ENCODE data around the gene TTBK2.

GRCh38 chr15:42964476-42964875, 43.9 kb upstream of the TTBK2 start:
- TF ChIP-seq ELF1 (IDR thresholded peaks at IDR 0.05) (no peak), RAD21 (IDR thresholded peaks at IDR 0.05; ENCODE audit: low read length) (no peak), TAF1 (IDR thresholded peaks at IDR 0.05; ENCODE audit: borderline replicate concordance, low read depth, low read length) (no peak), CTCF (IDR thresholded peaks at IDR 0.05) (no peak), RCOR1 (IDR thresholded peaks at IDR 0.05; ENCODE audit: low read length) (no peak), POLR2AphosphoS5 (IDR thresholded peaks at IDR 0.05; ENCODE audit: low read depth, low read length) (no peak), MAX (IDR thresholded peaks at IDR 0.05; ENCODE audit: low read depth) (no peak), MEF2A (IDR thresholded peaks at IDR 0.05; ENCODE audit: borderline replicate concordance, low read depth) (no peak), USF2 (IDR thresholded peaks at IDR 0.05; ENCODE audit: borderline replicate concordance, low read depth, low read length) (no peak), JUND (IDR thresholded peaks at IDR 0.05) (no peak), GATA2 (CRISPR knock-in tag; IDR thresholded peaks at IDR 0.05) (no peak)

All from SK-N-SH (cell line).